GM19372 (cell line): ENCODE measurements around the gene PBX4.

Source experiments
- ATAC-seq: cut with Tn5 transposase; IDR thresholded peaks from one replicate; pipeline ENCODE4 v1.9.1; 2021; ENCODE audit warnings: mild to moderate bottlenecking, low read depth, moderate library complexity; ENCODE audit not compliant: unreplicated experiment

Gene PBX4

GRCh38 chr19:19544257-19544953 lies 74.1 kb downstream of the PBX4 start:
- ATAC-seq = no peak

DNA sequence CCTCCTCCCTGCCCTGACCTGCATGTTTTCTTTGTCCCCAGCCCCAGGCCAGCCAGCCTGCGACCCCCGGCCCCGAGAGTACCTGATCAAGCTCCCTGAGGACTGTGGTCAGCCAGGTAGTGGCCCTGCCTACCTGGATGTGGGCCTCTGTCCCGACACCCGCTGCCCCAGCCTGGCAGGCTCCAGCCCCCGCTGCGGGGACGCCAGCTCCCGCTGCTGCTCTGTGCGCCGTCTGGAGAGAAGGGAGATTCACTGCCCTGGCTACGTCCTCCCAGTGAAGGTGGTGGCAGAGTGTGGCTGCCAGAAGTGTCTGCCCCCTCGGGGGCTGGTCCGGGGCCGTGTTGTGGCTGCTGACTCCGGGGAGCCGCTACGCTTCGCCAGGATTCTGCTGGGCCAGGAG lies 74.8 kb downstream of the PBX4 start:
- ATAC-seq = no peak

- ATAC-seq = no peak
These were observed 75.4 kb downstream of the PBX4 start for GRCh38 chr19:19543101-19543500.

DNA sequence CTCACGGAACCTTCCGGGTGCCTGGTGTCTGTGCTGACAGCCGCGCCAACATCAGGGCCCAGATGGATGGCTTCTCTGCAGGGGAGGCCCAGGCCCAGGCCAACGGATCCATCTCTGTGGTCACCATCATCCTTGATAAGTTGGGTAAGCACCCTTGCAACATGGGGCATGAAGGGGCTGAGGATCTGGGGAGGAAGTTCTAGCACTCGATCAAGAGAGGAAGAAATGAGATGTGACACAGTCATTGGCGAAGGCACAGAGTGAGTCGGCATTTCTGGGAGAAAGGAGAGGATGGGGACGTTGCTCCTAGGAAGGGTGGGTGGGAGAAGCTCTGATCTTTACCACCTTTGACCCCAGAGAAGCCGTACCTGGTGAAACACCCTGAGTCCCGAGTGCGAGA lies 76.0 kb downstream of the PBX4 start:
- no peak for ATAC-seq

DNA sequence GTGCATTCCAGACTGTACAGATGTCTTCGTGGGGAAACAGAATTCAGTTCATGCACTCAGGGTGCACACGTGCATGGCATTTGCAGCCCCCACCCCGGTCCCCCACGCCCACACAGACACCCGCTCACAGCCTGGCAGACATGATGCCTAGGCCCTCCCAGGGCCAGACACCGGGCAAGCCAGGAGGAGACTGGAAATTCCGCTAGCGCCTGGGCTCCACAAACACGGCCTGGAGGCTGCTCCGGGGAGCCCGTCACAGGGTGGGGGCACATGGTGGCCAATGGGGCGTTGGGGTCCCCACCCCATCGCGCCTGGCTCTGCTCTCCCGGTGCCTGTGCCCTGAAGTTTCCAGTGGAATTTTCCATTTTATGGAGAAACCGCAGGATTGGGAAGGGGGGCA lies 76.9 kb downstream of the PBX4 start:
- ATAC-seq = no peak

- ATAC-seq = no peak
These were observed 77.6 kb downstream of the PBX4 start for GRCh38 chr19:19540715-19541515.

DNA sequence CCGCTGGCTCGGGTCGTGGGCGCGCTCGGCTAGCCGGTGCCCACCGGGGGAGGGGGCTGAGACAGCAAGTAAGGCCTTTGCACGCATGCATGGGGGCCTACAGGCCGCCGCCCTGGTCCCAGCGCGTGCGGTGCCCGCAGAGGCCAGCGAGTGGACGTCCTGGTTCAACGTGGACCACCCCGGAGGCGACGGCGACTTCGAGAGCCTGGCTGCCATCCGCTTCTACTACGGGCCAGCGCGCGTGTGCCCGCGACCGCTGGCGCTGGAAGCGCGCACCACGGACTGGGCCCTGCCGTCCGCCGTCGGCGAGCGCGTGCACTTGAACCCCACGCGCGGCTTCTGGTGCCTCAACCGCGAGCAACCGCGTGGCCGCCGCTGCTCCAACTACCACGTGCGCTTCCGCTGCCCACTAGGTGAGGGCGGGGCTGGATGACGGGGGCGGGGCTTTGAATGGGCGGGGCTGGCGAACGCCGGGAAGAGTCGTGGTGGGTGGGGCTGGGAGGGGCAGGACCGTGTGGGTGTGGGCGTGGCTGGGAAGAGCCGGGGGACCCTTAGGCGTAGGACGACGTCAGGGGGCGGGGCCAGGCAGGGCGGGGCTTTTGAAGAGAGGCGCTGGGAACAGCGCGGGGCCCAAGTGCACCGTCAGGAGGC lies 78.3 kb downstream of the PBX4 start:
- ATAC-seq = no peak

GRCh38 chr19:19539698-19540063 lies 78.8 kb downstream of the PBX4 start:
- ATAC-seq = no peak

DNA sequence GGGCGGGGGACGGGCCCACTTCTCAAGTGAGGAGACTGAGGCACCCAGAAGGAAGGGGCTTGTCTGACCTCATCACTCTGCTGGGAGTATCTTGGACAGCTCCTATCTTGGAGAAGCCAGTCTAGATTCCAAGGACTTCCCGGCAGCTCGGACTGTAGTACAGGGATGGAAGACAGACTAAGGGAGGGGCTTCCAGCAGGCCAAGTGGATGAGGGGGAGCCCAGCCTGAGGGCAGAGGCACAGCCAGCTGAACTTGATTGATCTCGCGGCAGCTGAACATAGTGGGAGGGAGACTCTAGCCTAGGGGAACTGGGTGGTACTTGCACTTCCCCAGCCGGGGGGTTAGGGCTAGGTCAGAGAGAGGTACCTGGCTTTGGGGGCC lies 79.7 kb downstream of the PBX4 start:
- no peak for ATAC-seq

GRCh38 chr19:19538061-19538784 lies 80.3 kb downstream of the PBX4 start, which contains the start of gene CILP2:
Gene CILP2 (plus strand): TSS chr19:19538265. CDS start chr19:19538350, 85 bp downstream.
- no peak for ATAC-seq

GRCh38 chr19:19537075-19538048 lies 81.1 kb downstream of the PBX4 start:
- ATAC-seq = no peak

- no peak for ATAC-seq
These were observed 82.9 kb downstream of the PBX4 start for GRCh38 chr19:19535311-19536191.

- ATAC-seq = no peak
These were observed 83.8 kb downstream of the PBX4 start for GRCh38 chr19:19534556-19535265.

- no peak for ATAC-seq
These were observed 84.6 kb downstream of the PBX4 start for GRCh38 chr19:19533841-19534240.

DNA sequence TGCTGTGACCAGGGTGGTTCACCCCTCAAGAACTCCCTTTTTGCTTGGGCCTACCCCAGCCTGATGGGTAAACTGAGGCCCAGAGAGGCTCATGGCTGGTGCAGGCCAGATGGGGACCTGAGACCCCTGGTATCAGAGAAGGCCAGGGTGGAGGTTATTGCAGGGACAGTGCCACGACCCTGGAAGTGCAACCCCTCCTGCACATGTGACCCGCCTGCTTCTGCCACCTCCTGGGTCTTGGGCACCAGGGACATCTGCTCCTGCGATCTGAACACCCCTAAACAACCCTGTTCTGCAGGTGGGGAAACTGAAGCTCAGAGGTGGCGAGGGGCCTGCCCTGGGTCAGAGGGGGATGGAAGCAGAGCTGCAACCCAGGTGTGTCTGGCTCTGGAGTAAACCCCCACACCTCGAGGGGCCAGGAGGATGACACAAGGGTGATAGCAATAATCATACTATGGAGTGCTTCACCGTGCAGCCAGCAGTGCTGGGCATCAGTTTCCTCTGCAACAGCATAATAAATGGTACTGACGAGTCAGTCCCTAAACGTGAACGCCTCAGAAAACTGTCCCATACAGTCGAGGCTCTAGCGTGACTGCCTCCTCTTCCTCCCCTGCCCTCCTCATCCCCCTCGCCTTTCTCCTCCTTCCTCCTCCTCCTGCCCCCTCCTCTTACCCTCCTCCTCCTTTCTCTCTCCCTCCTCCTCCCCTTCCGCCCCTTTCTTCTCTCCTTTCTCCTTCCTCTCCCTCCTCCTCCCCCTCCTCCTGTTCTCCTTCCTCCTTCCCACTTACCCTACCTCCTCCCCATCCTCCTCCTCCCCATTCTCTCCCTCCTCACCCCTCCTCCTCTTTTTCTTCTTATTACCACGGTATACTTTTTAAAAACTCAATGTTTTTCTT lies 85.4 kb downstream of the PBX4 start:
- no peak for ATAC-seq

GRCh38 chr19:19531951-19532805 lies 86.3 kb downstream of the PBX4 start:
- ATAC-seq = no peak
